Measurements from ENCODE around the gene FGF22.

The FGF22 gene

GRCh38 chr19:608155-609003 is 31.3 kb upstream of the FGF22 start:
- no peak for DNase-seq (ENCODE audit: low read depth)
- no peak overlapping the region for H3K4me3 ChIP-seq (replicated peaks; ENCODE audit: low read depth, low read length)

GRCh38 chr19:609004-609346 is 30.7 kb upstream of the FGF22 start:
- DNase-seq (ENCODE audit: low read depth), result no peak
- no peak for TF ChIP-seq CTCF (IDR thresholded peaks at IDR 0.05; ENCODE audit: low read length, missing control alignments)
- H3K4me3 ChIP-seq (replicated peaks; ENCODE audit: low read depth, low read length), result no peak overlapping the region

More at GRCh38 chr19:608155-609003, 31.3 kb upstream of the FGF22 start:
- no peak for TF ChIP-seq CTCF (IDR thresholded peaks at IDR 0.05; ENCODE audit: low read length, missing control alignments)

GRCh38 chr19:610071-610800 is 29.4 kb upstream of the FGF22 start:
- no peak for TF ChIP-seq CTCF (IDR thresholded peaks at IDR 0.05; ENCODE audit: low read length, missing control alignments)
- H3K4me3 ChIP-seq (replicated peaks; ENCODE audit: low read depth, low read length), result no peak overlapping the region
- DNase-seq (ENCODE audit: low read depth), result no peak

- TF ChIP-seq CTCF (IDR thresholded peaks at IDR 0.05; ENCODE audit: low read length, missing control alignments), result no peak
- DNase-seq (ENCODE audit: low read depth), result peak; percentile 71
Measured at GRCh38 chr19:610801-611480, 28.7 kb upstream of the FGF22 start.

GRCh38 chr19:611481-611868 is 28.2 kb upstream of the FGF22 start:
- peak; percentile 63 for DNase-seq (ENCODE audit: low read depth)
- TF ChIP-seq CTCF (IDR thresholded peaks at IDR 0.05; ENCODE audit: low read length, missing control alignments), result no peak
- H3K4me3 ChIP-seq (replicated peaks; ENCODE audit: low read depth, low read length), result no peak overlapping the region

More at GRCh38 chr19:610801-611480, 28.7 kb upstream of the FGF22 start:
- no peak overlapping the region for H3K4me3 ChIP-seq (replicated peaks; ENCODE audit: low read depth, low read length)

GRCh38 chr19:612941-613340 is 26.7 kb upstream of the FGF22 start:
- H3K4me3 ChIP-seq (replicated peaks; ENCODE audit: low read depth, low read length), result no peak overlapping the region
- TF ChIP-seq CTCF (IDR thresholded peaks at IDR 0.05; ENCODE audit: low read length, missing control alignments), result no peak
- no peak for DNase-seq (ENCODE audit: low read depth)
